ENCODE measurements around the gene ST8SIA6.
A peak's percentile ranks its signal among the peaks of the same experiment; 100 is the strongest.
"Not testable (repeated sequence)": the region's sequence is repeated elsewhere in the genome, so short reads cannot be mapped to it uniquely, and the experiment has no call there.

Gene ST8SIA6

DNA sequence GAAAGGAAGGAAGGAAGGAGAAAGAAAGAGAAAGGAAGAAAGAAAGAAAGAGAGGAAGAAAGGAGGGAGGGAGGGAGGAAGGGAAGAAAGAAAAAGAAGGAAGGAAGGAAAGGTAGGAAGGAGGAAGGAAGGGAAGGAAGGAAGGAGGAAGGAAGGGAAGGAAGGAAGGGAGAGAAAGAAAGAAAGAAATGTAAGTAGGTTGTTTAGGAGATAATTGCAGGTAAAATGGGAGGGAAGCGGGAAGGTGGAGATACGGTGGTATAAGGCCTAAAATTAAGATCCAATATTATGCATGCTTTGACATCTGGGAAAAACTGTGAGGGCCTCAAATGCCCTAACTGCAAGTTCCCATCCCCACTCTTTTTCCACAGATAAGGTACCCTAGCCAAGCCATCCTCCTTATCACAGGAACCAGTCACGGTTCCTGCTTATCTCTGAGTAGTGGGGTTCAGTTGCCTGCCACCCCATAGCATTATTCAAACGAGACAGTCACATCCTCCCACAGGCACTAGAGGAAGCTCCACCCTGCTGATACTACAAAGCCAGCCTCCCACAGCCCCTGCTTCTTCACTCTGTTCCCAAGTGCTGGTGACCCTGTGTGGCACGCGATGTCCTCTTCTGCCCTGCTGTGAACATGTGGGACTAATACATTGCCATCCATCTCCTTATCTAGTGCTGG is 28.7 kb downstream of the ST8SIA6 start:
- peak in 5 of 6 experiments; percentile 9 to 67 (median 52) for DNase-seq

GRCh38 chr10:17423632-17424186 is 30.7 kb downstream of the ST8SIA6 start:
- peak in 1 of 6 experiments; percentile 15 for DNase-seq

GRCh38 chr10:17422931-17423330 is 31.5 kb downstream of the ST8SIA6 start:
- DNase-seq = no peak

GRCh38 chr10:17418249-17418648 is 36.1 kb downstream of the ST8SIA6 start:
- no peak for DNase-seq

- no peak for DNase-seq
These were observed 37.8 kb downstream of the ST8SIA6 start for GRCh38 chr10:17416442-17417211.

GRCh38 chr10:17415046-17415658 is 39.2 kb downstream of the ST8SIA6 start:
- DNase-seq = no peak

GRCh38 chr10:17414484-17414883 is 39.9 kb downstream of the ST8SIA6 start:
- no peak for DNase-seq

GRCh38 chr10:17413876-17414275 is 40.5 kb downstream of the ST8SIA6 start:
- DNase-seq = no peak

- DNase-seq = no peak
These were observed 42.1 kb downstream of the ST8SIA6 start for GRCh38 chr10:17412323-17412722.

GRCh38 chr10:17410907-17411306 is 43.5 kb downstream of the ST8SIA6 start:
- no peak for DNase-seq

DNA sequence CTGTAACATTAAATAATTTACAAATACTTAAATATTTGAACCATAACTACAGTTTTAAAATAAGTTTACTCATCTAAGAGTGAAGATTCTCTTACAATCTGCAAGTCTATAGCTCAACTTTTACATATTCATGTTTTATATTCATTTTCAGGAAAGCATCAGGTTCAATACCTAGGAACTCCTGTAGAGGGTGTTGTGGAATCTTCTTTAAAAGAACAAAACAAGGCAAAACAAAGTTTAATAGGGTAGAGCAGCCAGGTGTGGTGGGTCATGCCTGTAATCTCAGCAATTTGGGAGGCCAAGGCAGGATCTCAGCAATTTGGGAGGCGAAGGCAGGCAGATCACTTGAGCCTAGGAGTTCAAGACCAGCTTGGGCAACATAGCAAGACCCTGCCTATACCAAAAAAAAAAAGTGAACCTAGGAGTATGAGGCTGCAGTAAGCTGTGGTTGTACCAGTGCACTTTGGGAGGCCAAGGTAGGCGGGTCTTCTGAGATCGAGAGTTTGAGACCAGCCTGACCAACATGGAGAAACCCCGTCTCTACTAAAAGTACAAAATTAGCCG is 45.1 kb downstream of the ST8SIA6 start:
- DNase-seq = peak in 3 of 6 experiments; percentile 8 to 55 (median 45)

- no peak for DNase-seq
These were observed 47.3 kb downstream of the ST8SIA6 start for GRCh38 chr10:17407047-17407446.

- DNase-seq = no peak
These were observed 48.2 kb downstream of the ST8SIA6 start for GRCh38 chr10:17406036-17406834.

GRCh38 chr10:17403161-17403560 is 51.2 kb downstream of the ST8SIA6 start:
- DNase-seq = no peak

DNA sequence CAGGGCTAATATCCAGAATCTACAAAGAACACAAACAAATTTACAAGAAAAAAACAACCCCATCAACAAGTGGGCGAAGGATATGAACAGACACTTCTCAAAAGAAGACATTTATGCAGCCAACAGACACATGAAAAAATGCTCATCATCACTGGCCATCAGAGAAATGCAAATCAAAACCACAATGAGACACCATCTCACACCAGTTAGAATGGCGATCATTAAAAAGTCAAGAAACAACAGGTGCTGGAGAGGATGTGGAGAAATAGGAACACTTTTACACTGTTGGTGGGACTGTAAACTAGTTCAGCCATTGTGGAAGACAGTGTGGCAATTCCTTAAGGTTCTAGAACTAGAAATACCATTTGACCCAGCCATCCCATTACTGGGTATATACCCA is 52.4 kb downstream of the ST8SIA6 start:
- DNase-seq = not testable (repeated sequence)

DNA sequence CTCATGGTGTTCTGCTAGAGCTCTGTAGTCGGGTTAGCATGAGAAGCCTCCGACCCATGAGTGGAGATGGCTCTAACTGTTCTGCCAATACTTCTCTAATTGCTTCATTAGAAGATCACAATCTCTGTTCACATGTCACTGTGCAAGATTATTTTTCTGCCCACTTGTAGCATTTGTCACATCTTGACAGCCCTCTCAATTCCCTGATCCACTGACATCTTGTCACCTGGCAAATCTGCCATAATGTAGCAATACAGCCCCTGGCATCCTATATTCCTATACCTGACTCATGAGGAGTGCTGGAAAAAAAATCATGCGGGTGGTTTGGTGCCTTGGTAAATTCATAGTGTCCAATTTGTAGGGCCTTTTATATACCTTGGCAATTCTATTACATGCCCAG is 58.4 kb downstream of the ST8SIA6 start:
- DNase-seq = no peak

GRCh38 chr10:17394854-17395253 is 59.5 kb downstream of the ST8SIA6 start:
- no peak for DNase-seq

DNA sequence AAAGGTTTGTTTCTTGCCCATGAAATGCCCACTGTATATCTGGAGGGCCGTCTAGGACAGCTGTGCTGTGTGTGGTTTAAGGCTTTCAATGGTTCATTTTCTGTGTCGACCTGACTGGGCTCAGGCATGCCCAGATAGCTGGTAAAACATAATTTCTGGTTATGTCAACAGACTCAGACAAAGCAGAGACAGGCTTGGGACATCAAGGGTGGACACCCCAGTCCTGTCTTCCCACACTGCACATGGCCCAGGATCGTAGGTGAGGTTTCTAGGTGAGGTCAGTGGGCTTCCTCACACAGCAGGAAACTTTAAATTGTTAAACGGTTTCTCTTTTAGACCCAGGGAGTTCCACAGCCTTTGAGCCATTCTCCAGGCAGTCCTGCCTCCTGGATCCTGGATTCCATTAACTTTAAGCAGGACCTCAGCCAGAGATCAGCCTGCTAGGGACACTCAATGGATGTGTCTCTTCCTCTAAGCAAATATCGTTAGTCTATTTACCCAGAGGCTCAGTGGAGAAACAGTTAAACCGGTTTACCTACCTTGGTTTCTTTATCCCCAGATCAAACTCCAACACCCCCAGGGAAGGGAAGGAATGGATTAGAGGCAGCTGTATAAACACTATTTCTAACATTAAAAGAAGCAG is 66.4 kb downstream of the ST8SIA6 start:
- no peak for DNase-seq

DNA sequence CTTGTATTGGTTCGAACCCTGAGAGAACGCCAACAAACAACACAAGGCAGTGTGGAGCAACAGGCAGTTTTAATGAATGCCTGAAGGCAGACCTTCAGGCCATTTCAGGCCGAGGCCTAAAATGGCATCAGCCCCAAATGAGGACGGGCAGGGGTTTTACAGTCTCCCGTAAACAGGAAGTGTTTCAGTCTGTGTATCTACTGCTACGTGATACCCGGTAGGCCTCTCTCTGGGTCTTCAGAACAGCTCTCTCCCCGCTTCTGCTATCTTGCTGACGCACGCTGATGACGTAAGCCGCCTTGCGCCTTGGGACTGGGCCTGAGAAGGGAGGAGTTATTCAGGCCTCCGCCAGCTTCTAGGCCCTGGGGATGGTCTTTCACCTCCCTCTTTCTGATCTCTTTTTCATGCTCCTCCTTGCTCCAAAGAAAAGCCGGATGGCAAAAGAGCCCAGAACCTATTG is 67.7 kb downstream of the ST8SIA6 start:
- DNase-seq = no peak

- DNase-seq = no peak
These were observed 68.4 kb downstream of the ST8SIA6 start for GRCh38 chr10:17386021-17386420.

DNA sequence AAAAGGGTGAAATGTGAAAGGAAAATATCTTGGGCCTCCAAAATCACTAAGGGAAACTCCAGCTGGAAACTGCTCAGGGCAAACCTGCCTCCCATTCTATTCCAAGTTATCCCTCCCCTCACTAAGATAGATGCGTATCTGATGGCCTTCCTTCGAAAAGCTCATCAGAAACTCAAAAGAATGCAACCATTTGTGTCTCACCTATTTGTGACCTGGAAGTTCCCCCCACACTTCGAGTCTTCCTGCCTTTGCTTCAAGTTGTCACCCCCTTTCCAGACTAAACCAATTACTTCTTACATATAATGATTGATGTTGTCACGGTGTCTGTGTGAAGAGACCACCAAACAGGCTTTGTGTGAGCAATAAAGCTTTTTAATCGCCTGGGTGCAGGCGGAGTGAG is 69.3 kb downstream of the ST8SIA6 start:
- DNase-seq = no peak

All from stimulated activated naive CD4-positive, alpha-beta T cell (primary cell).